ENCODE results near the gene ZC3H4.

The ZC3H4 gene

DNA sequence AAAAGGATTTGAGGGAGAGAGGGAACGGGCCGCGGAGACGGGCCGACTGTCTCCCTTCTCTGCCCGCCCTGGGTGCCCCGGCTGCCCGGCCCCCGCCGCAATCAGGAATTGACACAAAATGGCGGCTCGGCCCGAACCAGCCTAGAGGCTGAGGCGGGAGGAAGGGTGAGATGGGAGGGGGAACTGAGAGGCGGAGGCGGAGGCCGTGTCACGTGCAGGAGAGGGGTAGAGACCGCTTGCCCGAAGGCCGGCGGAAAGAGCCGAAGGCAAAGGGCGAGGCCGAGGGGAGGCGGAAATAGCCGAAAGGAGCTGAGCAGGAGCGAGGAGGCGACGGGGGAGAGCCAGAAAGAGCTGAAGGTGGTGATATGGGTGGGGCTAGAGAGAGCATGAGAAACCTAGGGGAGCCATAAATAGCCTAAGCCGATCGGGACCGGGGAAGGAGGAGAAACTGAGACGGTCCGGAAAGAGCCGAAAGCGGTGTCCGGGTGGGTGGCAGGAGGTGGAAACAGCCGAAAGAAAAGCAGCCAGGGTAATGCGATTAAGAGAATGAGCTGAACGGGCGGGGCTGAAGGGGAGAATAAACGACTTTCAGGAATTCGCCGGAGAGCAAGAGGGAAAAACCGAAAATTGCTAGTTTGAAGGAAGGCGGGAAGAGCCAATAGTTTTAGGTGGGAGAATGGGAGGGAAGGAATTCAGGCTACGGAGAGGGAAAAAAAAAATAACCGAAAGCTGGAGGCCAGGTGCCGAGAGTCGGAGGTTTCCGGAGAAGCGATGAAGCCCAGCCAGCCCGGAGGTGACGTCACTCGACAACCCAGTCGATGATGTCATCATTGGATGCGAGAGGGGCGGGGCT is at the start of gene ZC3H4:
TSS of gene ZC3H4 (minus strand) at position 780 of the 853 bp plus-strand sequence. CDS start 1,192 bp downstream, outside the sequence.
- TF ChIP-seq, protein P1, sequence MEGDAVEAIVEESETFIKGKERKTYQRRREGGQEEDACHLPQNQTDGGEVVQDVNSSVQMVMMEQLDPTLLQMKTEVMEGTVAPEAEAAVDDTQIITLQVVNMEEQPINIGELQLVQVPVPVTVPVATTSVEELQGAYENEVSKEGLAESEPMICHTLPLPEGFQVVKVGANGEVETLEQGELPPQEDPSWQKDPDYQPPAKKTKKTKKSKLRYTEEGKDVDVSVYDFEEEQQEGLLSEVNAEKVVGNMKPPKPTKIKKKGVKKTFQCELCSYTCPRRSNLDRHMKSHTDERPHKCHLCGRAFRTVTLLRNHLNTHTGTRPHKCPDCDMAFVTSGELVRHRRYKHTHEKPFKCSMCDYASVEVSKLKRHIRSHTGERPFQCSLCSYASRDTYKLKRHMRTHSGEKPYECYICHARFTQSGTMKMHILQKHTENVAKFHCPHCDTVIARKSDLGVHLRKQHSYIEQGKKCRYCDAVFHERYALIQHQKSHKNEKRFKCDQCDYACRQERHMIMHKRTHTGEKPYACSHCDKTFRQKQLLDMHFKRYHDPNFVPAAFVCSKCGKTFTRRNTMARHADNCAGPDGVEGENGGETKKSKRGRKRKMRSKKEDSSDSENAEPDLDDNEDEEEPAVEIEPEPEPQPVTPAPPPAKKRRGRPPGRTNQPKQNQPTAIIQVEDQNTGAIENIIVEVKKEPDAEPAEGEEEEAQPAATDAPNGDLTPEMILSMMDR (IDR thresholded peaks at IDR 0.05; ENCODE audit: control insufficient read depth, extremely low read depth, insufficient read depth), result no peak
- DNase-seq (ENCODE audit: low read depth), result peak; percentile 88
- peak within 1 kb of the TSS; percentile 75 for H3K4me3 ChIP-seq (ENCODE audit: low read depth, low read length)

DNA sequence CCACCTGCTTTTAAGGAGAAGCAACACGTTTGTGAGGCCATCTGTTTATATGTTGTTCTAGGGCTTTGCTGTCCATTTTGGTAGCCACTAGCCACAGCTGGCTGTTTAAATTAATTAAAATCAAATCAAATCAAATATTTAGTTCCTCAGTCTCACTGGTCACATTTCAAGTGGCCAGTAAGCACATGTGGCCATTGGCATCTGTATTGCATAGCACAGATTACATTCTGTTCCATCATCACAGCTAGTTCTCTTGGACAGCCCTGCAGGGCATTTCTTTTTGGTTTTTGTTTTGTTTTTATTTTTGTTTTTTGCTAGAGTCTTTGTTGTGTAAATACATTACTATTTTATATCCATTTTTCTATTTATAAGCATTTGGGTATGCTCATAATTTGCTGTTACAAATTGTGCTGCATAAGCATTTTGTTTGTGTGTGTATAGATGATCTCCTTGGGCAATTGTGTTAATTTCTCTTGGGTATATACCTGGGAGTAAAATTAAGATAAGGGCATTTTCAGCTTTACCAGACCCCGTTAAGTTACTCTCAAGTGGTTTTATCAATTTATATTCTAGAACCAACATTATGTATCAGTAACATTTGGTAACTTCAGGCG is 48.4 kb upstream of the ZC3H4 start:
- TF ChIP-seq, protein P1 (IDR thresholded peaks at IDR 0.05; ENCODE audit: control insufficient read depth, extremely low read depth, insufficient read depth), result no peak
- H3K4me3 ChIP-seq (ENCODE audit: low read depth, low read length), result no peak overlapping the region
- no peak for DNase-seq (ENCODE audit: low read depth)

DNA sequence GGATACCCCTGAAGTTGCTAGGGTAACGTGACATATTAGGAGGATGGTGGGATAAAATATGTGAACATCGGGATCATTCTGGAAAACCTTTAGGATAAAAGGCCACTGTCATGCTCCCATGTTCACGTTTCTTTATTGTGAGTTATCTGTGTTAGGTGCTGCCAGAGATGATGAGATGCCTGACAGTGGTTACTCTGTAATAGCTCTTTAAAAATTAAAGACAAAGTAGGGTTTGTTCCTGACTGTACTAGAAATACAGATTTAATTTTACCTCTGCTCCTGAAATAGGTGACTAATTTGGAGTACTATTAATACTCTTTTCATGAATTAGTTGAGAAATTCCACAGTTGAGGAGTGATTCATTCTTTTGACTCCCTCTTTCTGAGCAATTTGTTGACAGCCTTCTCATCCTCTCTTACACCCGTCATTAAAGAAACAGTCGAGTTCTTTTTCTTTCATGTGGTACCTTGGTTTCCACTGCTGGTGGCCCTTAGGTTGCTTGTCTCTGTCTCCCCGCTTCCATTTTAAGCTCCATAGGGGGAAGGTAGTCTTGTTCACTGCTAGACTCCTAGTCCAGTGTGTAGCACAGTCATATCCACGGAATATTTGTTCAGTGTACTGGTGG is 45.4 kb upstream of the ZC3H4 start:
- H3K4me3 ChIP-seq (ENCODE audit: low read depth, low read length), result no peak overlapping the region
- TF ChIP-seq, protein P1 (IDR thresholded peaks at IDR 0.05; ENCODE audit: control insufficient read depth, extremely low read depth, insufficient read depth), result no peak
- no peak for DNase-seq (ENCODE audit: low read depth)

DNA sequence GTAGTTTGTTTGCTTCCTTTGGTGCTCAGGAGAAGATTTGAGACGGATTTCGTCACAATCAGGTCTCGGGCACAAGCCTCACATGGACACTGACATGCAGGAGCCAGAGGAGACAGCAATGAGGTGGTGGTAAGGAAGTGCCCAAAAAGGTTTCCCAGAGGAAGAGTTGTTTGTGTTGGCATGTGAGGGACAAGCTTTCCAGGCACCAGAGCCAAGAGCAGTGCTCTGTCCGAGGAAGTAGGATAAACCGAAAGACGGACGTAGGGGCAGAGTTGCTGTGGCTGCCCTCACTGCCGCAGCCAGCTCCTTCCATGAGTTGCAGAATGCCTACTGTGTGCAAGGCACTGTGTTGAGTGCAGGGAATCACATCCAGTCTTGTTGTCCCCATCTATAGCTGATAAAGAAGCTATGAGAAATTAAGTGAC is 44.8 kb upstream of the ZC3H4 start:
- no peak overlapping the region for H3K4me3 ChIP-seq (ENCODE audit: low read depth, low read length)
- peak; percentile 65 for DNase-seq (ENCODE audit: low read depth)
- TF ChIP-seq, protein P1 (IDR thresholded peaks at IDR 0.05; ENCODE audit: control insufficient read depth, extremely low read depth, insufficient read depth), result no peak

DNA sequence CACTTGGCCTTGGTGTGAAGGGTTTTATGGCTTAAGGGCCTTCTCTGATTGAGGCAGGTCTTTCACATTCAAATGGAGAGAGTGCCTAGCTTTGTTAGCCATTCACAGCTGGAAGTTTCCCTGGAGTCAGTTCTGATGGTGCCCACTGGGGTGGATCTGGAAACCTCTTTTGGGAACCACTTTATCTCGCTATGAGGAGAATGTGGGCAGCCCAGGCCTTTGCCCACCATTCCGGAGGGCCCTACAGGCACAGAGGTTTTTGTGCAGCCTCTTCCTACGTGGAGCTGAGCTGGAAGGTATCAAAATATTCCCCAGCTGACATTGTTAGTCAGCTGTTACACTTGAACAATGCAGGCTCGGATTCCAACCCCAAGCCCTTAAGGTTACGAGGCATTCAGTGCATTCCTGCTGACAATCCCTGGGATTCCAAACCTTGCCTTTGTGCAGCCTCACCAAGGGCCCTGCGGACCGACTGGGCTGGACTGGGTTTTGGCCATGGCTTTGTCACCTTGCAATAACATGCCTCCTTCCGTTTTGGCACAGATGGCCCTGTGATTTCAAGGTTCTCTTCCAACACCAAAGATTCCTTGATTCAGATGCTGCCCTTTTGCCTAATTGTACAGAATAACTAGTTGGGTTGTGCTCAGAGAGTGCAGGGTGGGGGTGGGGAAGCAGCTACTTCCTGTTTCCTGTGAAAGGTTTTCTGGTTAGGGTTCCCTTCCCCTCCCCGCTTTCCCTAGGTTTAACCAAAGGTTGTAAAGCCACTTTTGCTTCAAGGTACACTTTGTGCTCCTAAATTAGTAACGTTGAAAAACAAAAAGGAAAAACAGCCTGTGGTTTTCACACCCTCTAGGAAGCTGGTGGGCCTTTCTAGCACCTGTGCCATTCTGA is 44.1 kb upstream of the ZC3H4 start:
- DNase-seq (ENCODE audit: low read depth), result no peak
- TF ChIP-seq, protein P1 (IDR thresholded peaks at IDR 0.05; ENCODE audit: control insufficient read depth, extremely low read depth, insufficient read depth), result no peak
- no peak overlapping the region for H3K4me3 ChIP-seq (ENCODE audit: low read depth, low read length)

DNA sequence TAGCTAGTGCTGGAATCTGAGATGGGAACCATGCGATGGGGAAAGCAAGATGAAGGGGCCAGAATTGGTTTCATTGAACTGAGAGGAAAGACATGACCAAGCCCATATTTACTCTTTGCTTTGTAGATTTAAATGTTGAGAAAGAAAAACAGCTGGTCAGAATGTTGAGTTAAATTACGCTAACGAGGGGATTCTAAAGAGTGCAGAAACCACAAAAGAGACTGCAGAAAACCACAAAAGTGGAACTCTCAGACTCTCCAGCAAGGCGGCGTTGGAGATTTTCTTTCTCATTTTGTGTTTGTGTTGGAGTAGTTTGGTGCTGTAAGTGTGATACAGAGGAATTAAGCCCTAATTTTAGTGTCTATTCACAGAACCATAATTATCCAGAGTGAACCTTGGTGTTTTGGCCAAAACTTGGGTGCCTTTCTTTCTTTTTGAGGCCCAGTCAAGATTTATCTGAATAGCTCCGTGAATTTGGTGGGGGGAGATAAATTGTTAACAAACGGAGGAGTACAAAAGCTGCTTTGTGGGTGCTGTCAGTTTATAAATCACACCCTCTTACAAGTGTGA is 43.4 kb upstream of the ZC3H4 start:
- TF ChIP-seq, protein P1 (IDR thresholded peaks at IDR 0.05; ENCODE audit: control insufficient read depth, extremely low read depth, insufficient read depth), result no peak
- DNase-seq (ENCODE audit: low read depth), result no peak
- no peak overlapping the region for H3K4me3 ChIP-seq (ENCODE audit: low read depth, low read length)

All from LNCaP clone FGC (cell line).